Measurements from ENCODE around the gene NXPH2. TPM values are rescaled to one million over a fixed set of nuclear protein-coding genes. Genes with fewer than 3 reads are reported as not detected.

Gene NXPH2
- total RNA-seq = 0.87 TPM in 1 of 2 replicates, not detected in the other

GRCh38 chr2:138779781-138780445 is at the start of gene NXPH2:
NXPH2 (minus strand) TSS chr2:138780390; CDS start chr2:138780241, 149 bp downstream.
- no peak for DNase-seq (ENCODE audit: low read depth)

GRCh38 chr2:138829326-138829919 is 49.2 kb upstream of the NXPH2 start:
- DNase-seq (ENCODE audit: low read depth) = peak; percentile 35

- DNase-seq (ENCODE audit: low read depth) = peak; percentile 72
Observed at GRCh38 chr2:138827426-138828054, 47.4 kb upstream of the NXPH2 start.

GRCh38 chr2:138823666-138824065 is 43.5 kb upstream of the NXPH2 start:
- no peak for DNase-seq (ENCODE audit: low read depth)

GRCh38 chr2:138819964-138820363 is 39.8 kb upstream of the NXPH2 start:
- no peak for DNase-seq (ENCODE audit: low read depth)

GRCh38 chr2:138818556-138818955 is 38.4 kb upstream of the NXPH2 start:
- DNase-seq (ENCODE audit: low read depth) = no peak

- DNase-seq (ENCODE audit: low read depth) = peak; percentile 6
Observed at GRCh38 chr2:138814123-138814898, 34.1 kb upstream of the NXPH2 start.

- DNase-seq (ENCODE audit: low read depth) = peak; percentile 3
Observed at GRCh38 chr2:138811431-138811830, 31.2 kb upstream of the NXPH2 start.

- DNase-seq (ENCODE audit: low read depth) = no peak
Observed at GRCh38 chr2:138794724-138795123, 14.5 kb upstream of the NXPH2 start.

- peak; percentile 39 for DNase-seq (ENCODE audit: low read depth)
Observed at GRCh38 chr2:138787053-138787666, 7.0 kb upstream of the NXPH2 start.

- no peak for DNase-seq (ENCODE audit: low read depth)
Observed at GRCh38 chr2:138782383-138782782, 2.2 kb upstream of the NXPH2 start.

GRCh38 chr2:138780908-138781307 is 718 bp upstream of the NXPH2 start:
- no peak for DNase-seq (ENCODE audit: low read depth)

GRCh38 chr2:138780446-138780880 is 273 bp upstream of the NXPH2 start:
- no peak for DNase-seq (ENCODE audit: low read depth)

- no peak for DNase-seq (ENCODE audit: low read depth)
Observed at GRCh38 chr2:138779406-138779780, 797 bp downstream of the NXPH2 start.

GRCh38 chr2:138777996-138778395 is 2.2 kb downstream of the NXPH2 start:
- DNase-seq (ENCODE audit: low read depth) = peak; percentile 68

- no peak for DNase-seq (ENCODE audit: low read depth)
Observed at GRCh38 chr2:138775736-138776135, 4.5 kb downstream of the NXPH2 start.

GRCh38 chr2:138771534-138771933 is 8.7 kb downstream of the NXPH2 start:
- DNase-seq (ENCODE audit: low read depth) = no peak

- no peak for DNase-seq (ENCODE audit: low read depth)
Observed at GRCh38 chr2:138767101-138767500, 13.1 kb downstream of the NXPH2 start.

- no peak for DNase-seq (ENCODE audit: low read depth)
Observed at GRCh38 chr2:138766464-138766863, 13.7 kb downstream of the NXPH2 start.

GRCh38 chr2:138763971-138764370 is 16.2 kb downstream of the NXPH2 start:
- DNase-seq (ENCODE audit: low read depth) = no peak

GRCh38 chr2:138762533-138762932 is 17.7 kb downstream of the NXPH2 start:
- DNase-seq (ENCODE audit: low read depth) = no peak

- DNase-seq (ENCODE audit: low read depth) = no peak
Observed at GRCh38 chr2:138760676-138761075, 19.5 kb downstream of the NXPH2 start.
